Measurements from ENCODE around the gene PCDHA4.
"Not testable (repeated sequence)": the region's sequence is repeated elsewhere in the genome, so short reads cannot be mapped to it uniquely, and the experiment has no call there.

The PCDHA4 gene

DNA sequence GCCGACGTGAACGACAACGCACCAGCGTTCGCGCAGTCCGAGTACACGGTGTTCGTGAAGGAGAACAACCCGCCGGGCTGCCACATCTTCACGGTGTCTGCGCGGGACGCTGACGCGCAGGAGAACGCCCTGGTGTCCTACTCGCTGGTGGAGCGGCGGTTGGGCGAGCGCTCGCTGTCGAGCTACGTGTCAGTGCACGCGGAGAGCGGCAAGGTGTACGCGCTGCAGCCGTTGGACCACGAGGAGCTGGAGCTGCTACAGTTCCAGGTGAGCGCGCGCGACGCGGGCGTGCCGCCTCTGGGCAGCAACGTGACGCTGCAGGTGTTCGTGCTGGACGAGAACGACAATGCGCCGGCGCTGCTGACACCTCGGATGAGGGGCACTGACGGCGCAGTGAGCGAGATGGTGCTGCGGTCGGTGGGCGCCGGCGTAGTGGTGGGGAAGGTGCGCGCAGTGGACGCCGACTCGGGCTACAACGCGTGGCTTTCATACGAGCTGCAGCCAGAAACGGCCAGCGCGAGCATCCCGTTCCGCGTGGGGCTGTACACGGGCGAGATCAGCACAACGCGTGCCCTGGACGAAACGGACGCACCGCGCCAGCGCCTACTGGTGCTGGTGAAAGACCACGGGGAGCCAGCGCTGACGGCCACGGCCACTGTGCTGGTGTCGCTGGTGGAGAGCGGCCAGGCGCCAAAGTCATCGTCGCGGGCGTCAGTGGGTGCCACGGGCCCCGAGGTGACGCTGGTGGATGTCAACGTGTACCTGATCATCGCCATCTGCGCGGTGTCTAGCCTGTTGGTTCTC, 43.2 kb downstream of the PCDHA4 start:
- DNase-seq: peak in 1 of 10 donors; percentile 77
- intact Hi-C loops (cut with DNase I): not testable (repeated sequence)

DNA sequence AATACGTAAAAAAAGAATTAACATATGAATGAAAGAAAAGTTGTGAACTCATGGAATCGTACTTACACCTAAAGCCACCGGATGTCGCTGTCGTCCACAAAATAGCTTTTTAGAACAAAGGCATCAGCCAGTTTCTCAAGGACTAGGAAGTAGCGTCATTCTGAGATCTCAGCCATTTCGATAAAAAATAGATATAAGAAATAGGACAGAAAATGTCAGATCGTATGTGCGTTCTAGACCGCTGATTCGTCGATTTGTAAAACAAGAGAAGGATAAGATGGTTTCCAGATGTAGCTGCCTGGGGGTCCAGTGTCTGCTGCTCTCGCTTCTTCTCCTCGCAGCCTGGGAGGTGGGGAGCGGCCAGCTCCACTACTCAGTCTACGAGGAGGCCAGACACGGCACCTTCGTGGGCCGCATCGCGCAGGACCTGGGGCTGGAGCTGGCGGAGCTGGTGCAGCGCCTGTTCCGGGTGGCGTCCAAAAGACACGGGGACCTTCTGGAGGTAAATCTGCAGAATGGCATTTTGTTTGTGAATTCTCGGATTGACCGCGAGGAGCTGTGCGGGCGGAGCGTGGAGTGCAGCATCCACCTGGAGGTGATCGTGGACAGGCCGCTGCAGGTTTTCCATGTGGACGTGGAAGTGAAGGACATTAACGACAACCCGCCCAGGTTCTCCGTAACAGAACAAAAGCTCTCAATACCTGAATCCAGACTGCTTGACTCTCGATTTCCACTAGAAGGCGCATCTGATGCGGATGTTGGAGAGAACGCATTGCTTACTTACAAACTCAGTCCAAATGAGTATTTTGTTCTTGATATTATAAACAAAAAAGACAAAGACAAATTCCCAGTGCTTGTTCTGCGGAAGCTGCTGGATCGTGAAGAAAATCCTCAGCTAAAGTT, 49.2 kb downstream of the PCDHA4 start, which contains the start of gene PCDHA10:
Gene PCDHA10, plus strand, starts transcription at position 126 of the 903 bp plus-strand sequence. Its CDS starts 152 bp downstream, at position 278.
- intact Hi-C loops (cut with DNase I): no loop called here
- peak in 1 of 10 donors; percentile 75 for DNase-seq

DNA sequence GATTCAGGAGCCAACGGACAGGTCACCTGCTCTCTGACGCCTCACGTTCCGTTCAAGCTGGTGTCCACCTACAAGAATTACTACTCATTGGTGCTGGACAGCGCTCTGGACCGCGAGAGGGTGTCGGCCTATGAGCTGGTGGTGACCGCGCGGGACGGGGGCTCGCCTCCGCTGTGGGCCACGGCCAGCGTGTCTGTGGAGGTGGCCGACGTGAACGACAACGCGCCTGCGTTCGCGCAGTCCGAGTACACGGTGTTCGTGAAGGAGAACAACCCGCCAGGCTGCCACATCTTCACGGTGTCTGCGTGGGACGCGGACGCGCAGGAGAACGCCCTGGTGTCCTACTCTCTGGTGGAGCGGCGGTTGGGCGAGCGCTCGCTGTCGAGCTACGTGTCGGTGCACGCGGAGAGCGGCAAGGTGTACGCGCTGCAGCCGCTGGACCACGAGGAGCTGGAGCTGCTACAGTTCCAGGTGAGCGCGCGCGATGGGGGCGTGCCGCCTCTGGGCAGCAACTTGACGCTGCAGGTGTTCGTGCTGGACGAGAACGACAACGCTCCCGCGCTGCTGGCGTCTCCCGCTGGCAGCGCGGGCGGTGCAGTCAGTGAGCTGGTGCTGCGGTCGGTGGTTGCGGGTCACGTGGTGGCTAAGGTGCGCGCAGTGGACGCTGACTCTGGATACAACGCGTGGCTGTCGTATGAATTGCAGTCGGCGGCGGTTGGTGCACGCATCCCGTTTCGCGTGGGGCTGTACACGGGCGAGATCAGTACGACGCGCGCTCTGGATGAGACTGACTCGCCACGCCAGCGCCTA, 50.5 kb downstream of the PCDHA4 start:
- intact Hi-C loops (cut with DNase I): no loop called here
- peak in 1 of 10 donors; percentile 81 for DNase-seq

DNA sequence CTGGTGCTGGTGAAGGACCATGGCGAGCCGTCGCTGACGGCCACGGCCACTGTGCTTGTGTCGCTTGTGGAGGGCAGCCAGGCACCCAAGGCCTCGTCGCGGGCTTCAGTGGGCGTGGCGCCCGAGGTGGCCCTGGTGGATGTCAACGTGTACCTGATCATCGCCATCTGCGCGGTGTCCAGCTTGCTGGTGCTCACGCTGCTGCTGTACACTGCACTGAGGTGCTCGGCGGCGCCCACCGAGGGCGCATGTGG, 51.0 kb downstream of the PCDHA4 start:
- intact Hi-C loops (cut with DNase I): no loop called here
- DNase-seq: no peak

DNA sequence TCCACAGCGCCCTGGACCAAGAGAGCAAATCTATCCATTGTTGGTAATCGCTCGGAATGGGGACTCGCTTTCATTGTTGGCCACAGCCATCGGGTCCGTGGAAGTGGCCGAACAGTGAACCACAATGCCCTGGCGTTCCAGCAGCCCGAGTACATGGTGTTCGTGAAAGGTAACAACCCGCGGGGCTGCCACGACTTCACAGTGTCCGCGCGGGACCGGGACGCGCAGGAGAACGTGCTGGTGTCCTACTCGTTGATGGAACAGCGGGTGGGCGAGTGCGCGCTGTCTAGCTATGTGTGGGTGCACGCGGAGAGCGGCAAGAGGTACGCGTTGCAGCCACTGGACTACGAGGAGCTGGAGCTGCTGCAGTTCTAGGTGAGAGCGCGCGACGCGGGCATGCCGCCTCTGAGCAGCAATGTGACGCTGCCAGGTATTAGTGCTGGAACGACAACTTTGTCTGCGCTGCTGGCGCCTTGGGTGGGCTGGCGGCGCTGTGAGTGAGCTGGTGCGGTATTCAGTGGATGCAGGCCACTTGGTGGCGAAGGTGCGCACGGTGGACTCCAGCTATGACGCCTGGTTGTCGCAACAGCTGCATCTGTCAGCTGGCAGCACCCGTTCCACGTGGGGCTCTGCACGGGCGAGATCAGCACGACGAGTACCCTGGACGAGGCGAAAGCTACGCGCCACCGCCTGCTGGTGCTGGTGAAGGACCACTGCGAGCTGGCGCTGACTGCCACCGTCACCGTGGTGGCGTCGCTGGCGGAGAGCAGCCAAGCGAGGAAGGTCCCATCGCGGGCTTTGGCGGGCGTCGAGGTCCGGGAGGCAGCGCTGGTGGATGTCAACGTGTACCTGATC, 55.8 kb downstream of the PCDHA4 start:
- intact Hi-C loops (cut with DNase I): no loop called here
- DNase-seq: peak in 1 of 10 donors; percentile 74

Measured in posterior cingulate gyrus (tissue), 11 donors.